Measurements from ENCODE around the gene MCC. TPM values are rescaled to one million over a fixed set of nuclear protein-coding genes. Genes with fewer than 3 reads are reported as not detected.

Gene MCC
- total RNA-seq, 2 experiments from 2014 or later, result 0.25 TPM; not detected in 1

GRCh38 chr5:113311301-113311700, 177.0 kb downstream of the MCC start:
- BruUV-seq (replicated peaks), result no TSS peak
- no peaks in the 10 kb centered on the region for H3K36me3 ChIP-seq (ENCODE audit: insufficient read depth, low read length)

DNA sequence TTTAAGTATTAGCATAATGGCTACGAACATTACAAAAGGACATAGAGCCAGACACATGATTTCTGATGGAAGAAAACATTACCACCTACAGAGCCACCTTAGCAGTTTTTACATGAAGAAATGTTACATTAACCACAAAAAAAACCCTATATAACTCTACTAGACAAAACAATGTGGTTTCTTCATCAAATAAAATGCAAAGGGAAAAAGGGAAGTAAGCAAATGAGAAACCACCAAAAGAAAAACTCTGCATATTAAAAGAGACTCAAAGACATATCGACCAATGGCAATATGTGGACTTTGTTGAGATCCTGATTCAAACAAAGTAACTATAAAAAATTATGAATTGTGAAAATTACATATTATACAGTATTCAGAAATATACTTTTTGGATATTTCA, 186.1 kb downstream of the MCC start:
- BruUV-seq (replicated peaks), result no TSS peak
- no peaks in the 10 kb centered on the region for H4K20me1 ChIP-seq (ENCODE audit: insufficient read depth, low read length)
- H3K4me1 ChIP-seq (ENCODE audit: insufficient read depth, low read length, poor library complexity, severe bottlenecking), result no peaks in the 10 kb centered on the region
- intact Hi-C loops (cut with micrococcal nuclease; ENCODE audit: unreplicated experiment), result no loop called here
- POLR2A ChIA-PET, result no interaction called here
- no peak overlapping the region for H2AFZ ChIP-seq (ENCODE audit: low read length)
- no peak overlapping the region for H3K4me3 ChIP-seq (ENCODE audit: low read depth, low read length, poor library complexity, severe bottlenecking)
- CTCF ChIA-PET (ENCODE audit: unreplicated experiment), result no interaction called here
- H3K9me3 ChIP-seq (ENCODE audit: low read length), result no peaks in the 10 kb centered on the region
- DNase-seq (ENCODE audit: low spot score), result no peak
- H3K79me2 ChIP-seq (ENCODE audit: insufficient read depth, low read depth, low read length), result no peaks in the 10 kb centered on the region
- no peak overlapping the region for H3K4me2 ChIP-seq (ENCODE audit: low read length)
- H3K9me2 ChIP-seq (ENCODE audit: insufficient read depth, low read length), result no peaks in the 10 kb centered on the region
- H3K27ac ChIP-seq (ENCODE audit: low read depth, low read length, poor library complexity, severe bottlenecking), result no peak overlapping the region
- H3K36me3 ChIP-seq (ENCODE audit: insufficient read depth, low read length), result no peaks in the 10 kb centered on the region
- TF ChIP-seq EZH2phosphoT487 (IDR thresholded peaks at IDR 0.05; ENCODE audit: borderline replicate concordance, low read depth, low read length) (no peak), CTCF (conservative IDR thresholded peaks at IDR 0.05; ENCODE audit: low read length) (no peak)

More at GRCh38 chr5:113311301-113311700, 177.0 kb downstream of the MCC start:
- ChIA-PET POLR2A (no interaction called here), CTCF (ENCODE audit: unreplicated experiment) (no interaction called here)
- Histone ChIP-seq H3K79me2 (ENCODE audit: insufficient read depth, low read depth, low read length) (no peaks in the 10 kb centered on the region), H3K9me3 (ENCODE audit: low read length) (no peaks in the 10 kb centered on the region), H3K4me1 (ENCODE audit: insufficient read depth, low read length, poor library complexity, severe bottlenecking) (no peaks in the 10 kb centered on the region), H4K20me1 (ENCODE audit: insufficient read depth, low read length) (no peaks in the 10 kb centered on the region), H3K9me2 (ENCODE audit: insufficient read depth, low read length) (no peaks in the 10 kb centered on the region), H3K4me3 (ENCODE audit: low read depth, low read length, poor library complexity, severe bottlenecking) (no peak overlapping the region), H3K27ac (ENCODE audit: low read depth, low read length, poor library complexity, severe bottlenecking) (no peak overlapping the region), H3K4me2 (ENCODE audit: low read length) (no peak overlapping the region), H2AFZ (ENCODE audit: low read length) (no peak overlapping the region)
- intact Hi-C loops (cut with micrococcal nuclease; ENCODE audit: unreplicated experiment), result no loop called here
- TF ChIP-seq EZH2phosphoT487 (IDR thresholded peaks at IDR 0.05; ENCODE audit: borderline replicate concordance, low read depth, low read length) (no peak), CTCF (conservative IDR thresholded peaks at IDR 0.05; ENCODE audit: low read length) (no peak)
- no peak for DNase-seq (ENCODE audit: low spot score)

DNA sequence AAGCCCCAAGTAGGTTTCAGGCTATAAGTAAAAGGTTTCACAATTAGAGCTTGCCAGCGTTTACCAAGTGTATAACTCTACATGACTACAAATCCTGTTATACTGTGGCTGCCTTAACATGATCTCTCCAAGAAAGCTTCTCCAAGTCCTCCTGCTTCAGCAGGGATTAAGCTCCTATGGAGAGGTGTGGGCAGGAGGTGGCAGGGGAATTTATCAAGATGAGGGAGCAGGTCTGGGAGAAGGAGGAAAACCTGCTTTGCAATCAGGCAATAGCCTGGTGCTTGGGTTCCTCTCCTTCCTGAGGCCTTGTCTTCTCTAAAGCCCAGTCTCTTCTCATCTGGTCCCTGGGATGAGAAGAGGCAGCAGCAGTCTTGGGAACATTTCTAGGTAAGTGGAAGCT, 188.7 kb downstream of the MCC start:
- H3K4me2 ChIP-seq (ENCODE audit: low read length), result no peak overlapping the region
- H3K9me3 ChIP-seq (ENCODE audit: low read length), result no peaks in the 10 kb centered on the region
- no peak overlapping the region for H3K27ac ChIP-seq (ENCODE audit: low read depth, low read length, poor library complexity, severe bottlenecking)
- no peaks in the 10 kb centered on the region for H3K79me2 ChIP-seq (ENCODE audit: insufficient read depth, low read depth, low read length)
- no peak for DNase-seq (ENCODE audit: low spot score)
- H3K4me3 ChIP-seq (ENCODE audit: low read depth, low read length, poor library complexity, severe bottlenecking), result no peak overlapping the region
- ChIA-PET CTCF (ENCODE audit: unreplicated experiment) (no interaction called here), POLR2A (interaction anchor here (0.7 kb wide), 1 partner anchor 22 kb away, joined by 4 read pairs; no protein-coding TSS in a partner anchor)
- BruUV-seq (replicated peaks), result no TSS peak
- TF ChIP-seq EZH2phosphoT487 (IDR thresholded peaks at IDR 0.05; ENCODE audit: borderline replicate concordance, low read depth, low read length), result no peak
- TF ChIP-seq CTCF (conservative IDR thresholded peaks at IDR 0.05; ENCODE audit: low read length), result no peak
- no peaks in the 10 kb centered on the region for H4K20me1 ChIP-seq (ENCODE audit: insufficient read depth, low read length)
- H3K36me3 ChIP-seq (ENCODE audit: insufficient read depth, low read length), result no peaks in the 10 kb centered on the region
- H3K9me2 ChIP-seq (ENCODE audit: insufficient read depth, low read length), result no peaks in the 10 kb centered on the region
- H3K4me1 ChIP-seq (ENCODE audit: insufficient read depth, low read length, poor library complexity, severe bottlenecking), result no peaks in the 10 kb centered on the region
- H2AFZ ChIP-seq (ENCODE audit: low read length), result no peak overlapping the region
- intact Hi-C loops (cut with micrococcal nuclease; ENCODE audit: unreplicated experiment), result no loop called here
